GM10266 (cell line): ENCODE data around the gene RAPGEF2.

Experiments
- DNase-seq: peaks from one replicate; pipeline ENCODE4 v3.0.0; 2012; ENCODE audit errors: extremely low spot score
- TF ChIP-seq, protein P1 (sequence below): IDR thresholded peaks from 2 replicates; pipeline ENCODE4 v1.5.1; 2012; ENCODE audit warnings: mild to moderate bottlenecking, low read depth; ENCODE audit not compliant: control insufficient read depth, insufficient read depth; ENCODE audit errors: missing control alignments

RAPGEF2 gene

DNA sequence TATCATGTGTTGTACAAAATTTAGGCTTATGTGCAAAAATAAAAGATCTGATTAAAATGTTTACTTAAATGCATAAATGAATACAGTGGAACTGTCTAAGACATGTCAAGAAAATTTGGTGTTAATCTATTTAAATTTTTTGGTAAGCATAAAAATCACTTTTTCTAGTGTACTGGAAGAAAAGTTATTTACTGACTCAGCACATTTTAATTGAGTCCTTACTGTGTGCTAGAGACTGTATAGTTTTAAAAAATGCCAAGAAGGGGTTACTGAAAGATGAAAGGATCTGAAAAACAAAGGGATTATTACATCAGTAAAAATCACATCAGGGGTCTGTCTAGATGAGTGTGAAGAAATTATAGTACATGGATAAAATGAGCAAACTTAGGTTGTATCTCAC is 60.6 kb downstream of the RAPGEF2 start:
- DNase-seq: no peak
- TF ChIP-seq, protein P1, sequence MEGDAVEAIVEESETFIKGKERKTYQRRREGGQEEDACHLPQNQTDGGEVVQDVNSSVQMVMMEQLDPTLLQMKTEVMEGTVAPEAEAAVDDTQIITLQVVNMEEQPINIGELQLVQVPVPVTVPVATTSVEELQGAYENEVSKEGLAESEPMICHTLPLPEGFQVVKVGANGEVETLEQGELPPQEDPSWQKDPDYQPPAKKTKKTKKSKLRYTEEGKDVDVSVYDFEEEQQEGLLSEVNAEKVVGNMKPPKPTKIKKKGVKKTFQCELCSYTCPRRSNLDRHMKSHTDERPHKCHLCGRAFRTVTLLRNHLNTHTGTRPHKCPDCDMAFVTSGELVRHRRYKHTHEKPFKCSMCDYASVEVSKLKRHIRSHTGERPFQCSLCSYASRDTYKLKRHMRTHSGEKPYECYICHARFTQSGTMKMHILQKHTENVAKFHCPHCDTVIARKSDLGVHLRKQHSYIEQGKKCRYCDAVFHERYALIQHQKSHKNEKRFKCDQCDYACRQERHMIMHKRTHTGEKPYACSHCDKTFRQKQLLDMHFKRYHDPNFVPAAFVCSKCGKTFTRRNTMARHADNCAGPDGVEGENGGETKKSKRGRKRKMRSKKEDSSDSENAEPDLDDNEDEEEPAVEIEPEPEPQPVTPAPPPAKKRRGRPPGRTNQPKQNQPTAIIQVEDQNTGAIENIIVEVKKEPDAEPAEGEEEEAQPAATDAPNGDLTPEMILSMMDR: no peak

DNA sequence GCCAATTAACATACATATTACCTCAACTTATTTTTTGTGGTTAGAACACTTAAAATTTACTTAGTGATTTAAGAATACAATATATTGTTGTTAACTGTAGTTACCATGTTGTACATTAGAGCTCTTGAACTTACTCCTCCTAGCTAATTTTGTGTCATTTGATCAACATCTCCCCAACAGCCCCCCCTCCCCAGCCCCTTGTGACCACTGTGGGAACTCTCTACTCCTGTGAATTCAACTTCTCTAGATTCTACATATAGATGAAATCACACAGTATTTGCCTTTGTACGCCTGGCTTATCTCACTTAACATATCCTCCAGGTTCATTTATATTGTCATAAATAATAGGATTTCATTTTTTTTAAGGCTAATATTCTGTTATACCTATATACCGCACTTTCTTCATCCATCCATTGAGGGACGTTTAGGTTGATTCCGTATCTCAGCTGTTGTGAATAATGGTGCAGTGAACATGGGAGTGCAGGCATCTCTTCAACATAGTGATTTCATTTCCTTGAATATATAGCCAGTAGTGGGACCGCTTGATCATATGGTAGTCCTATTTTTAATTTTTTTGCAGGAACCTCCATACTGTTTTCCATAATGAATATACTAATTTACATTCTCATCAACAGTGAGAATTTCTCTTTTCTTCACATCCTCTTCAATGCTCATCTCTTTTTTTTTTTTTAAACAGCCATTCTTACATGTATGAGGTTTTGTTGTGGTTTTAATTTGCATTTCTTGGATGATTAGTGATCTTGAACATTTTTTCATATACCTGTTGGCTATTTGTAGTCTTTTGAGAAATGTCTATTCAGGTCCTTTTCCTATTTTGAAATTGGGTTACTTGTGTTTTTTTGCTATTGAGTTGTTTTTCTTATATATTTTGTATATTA is 66.8 kb downstream of the RAPGEF2 start:
- peak; percentile 9 for DNase-seq
- TF ChIP-seq, protein P1: no peak

DNA sequence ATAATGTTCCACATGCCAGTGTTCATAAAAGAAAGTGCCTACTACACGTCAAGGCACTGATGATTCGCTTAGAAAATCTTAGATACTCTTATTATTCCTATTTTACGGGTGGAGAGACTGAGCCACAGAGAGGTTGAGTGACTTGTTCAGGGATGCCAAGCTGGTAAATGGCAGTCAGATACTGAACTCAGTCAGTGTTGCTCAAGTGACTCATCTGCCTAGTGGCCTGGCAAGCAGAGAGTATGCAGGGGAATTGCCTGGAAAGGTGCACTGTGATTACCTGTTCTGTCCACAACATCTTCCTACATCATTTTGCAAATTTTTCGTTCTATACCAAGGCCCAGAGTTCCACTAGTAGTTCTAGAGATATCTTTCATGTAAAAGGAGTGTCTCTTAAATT is 68.4 kb downstream of the RAPGEF2 start:
- no peak for DNase-seq
- TF ChIP-seq, protein P1: no peak

DNA sequence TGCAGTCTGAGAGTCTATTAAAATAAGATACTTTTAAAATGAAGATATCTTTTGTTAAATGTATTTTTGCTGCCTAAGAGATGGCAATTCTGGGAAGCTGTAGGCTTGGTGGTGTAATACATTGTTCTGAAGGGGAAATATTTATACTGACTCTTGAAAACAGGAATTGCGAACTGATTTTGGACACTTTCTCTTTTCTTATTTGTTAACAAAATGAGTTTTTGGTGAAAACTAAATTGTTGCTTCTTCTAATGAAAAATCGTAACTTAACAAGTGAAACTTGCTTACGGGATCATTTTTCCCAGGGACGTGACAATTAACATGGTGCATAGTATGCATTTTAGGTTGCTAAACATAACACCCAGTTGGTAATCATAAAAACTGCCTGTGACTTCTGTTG is 71.0 kb downstream of the RAPGEF2 start:
- TF ChIP-seq, protein P1: no peak
- no peak for DNase-seq

DNA sequence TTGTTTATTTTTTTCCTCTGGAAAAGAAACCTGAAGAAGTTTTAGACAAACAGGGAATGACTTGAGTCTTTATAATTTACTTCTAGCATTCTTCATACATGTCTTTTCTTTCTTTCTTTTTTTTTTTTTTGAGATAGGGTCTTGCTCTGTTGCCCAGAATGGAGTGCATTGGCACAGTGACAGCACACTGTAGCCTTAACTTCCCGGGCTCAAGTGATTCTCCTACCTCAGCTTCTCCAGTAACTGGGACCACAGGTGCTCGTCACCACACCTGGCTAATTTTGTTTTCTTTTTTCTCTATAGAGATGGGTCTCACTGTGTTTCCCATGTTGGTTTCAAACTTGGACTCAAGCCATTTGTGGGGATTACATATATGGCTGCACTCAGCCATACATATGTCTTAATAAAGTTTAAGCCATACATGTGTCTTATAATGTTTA is 71.8 kb downstream of the RAPGEF2 start:
- no peak for DNase-seq
- TF ChIP-seq, protein P1: no peak

DNA sequence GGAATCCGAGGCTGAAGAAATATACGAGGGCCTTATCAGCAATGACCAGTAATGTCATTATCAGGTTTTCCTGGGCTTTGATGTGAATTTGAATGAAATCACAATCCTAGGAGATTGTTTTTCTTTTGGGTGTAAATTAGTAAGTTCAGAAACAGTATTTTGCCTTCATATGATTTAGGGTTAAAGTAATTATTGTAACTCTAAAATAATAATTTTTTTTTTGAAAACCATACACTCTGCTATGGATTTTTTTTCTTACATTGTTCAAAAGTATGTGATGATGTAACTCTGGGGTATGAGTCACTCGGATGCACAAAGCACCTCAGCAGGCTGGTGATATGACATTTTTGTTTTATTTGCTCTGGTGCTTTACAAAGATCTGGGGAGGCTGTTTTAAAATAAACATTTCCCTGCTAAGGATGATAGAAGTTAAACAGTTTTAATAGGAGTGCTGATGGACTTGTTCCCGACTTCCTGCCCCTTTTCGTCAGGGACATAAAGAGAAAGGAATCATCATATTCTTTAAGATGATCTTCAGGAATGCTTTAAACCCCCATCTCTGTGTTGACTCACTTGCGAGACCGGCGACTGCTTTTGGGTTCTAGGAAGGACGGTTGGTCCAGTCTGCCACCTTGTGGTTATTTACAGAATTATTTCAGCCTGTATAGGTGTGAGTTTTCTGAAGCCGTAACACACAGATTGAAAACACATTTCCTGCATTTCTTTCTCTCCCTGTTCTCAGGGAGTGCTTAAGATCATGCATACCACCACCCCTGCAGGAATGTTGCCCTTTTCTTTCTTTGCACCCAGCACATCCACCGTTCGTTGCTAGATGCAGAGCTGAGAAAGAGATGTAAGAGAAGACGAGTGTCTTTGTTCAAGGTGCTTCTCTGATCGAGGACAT is 72.5 kb downstream of the RAPGEF2 start:
- peak; percentile 21 for DNase-seq
- TF ChIP-seq, protein P1: peak; percentile 71

DNA sequence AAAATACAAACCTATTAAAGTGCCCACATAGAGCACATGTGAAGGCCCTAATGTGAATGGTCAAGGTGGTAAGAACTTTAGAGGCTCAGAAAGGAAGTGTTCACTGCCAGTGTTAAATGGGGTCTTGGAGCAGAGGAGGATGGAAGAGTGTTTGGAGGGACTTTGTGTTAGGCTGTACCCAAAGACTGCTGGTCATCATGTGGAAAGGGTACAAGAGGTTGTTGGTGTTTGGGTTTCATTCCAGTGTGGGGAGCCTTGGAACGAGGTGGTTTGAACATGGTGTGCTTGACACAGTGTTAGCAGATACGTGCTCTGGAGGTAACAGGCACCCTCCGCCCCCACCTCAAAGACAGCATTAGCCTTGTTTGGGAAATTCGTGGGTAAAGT is 73.1 kb downstream of the RAPGEF2 start:
- no peak for DNase-seq
- TF ChIP-seq, protein P1: no peak
